OCI-LY7 (cell line): ENCODE data around the gene SINHCAF.

Experiments used
- CTCF ChIP-seq: fragments of 200-600 bp; sonication (generic); conservative IDR thresholded peaks from 2 replicates; pipeline ENCODE4 v1.5.1; 2014; ENCODE audit warnings: mild to moderate bottlenecking, antibody characterized with exemption, low read length, moderate library complexity, mixed read lengths
- EZH2phosphoT487 ChIP-seq: fragments of 200-600 bp; sonication (generic); IDR thresholded peaks from 2 replicates; pipeline ENCODE4 v1.6.1; 2018; ENCODE audit warnings: low read depth, borderline replicate concordance, mild to moderate bottlenecking, mixed run types, antibody characterized with exemption, low read length, moderate library complexity, mixed read lengths

GRCh38 chr12:31361730-31362114 lies 35.8 kb upstream of the SINHCAF start:
- TF ChIP-seq CTCF, result no peak
- TF ChIP-seq EZH2phosphoT487, result no peak
